GM19238 (cell line): ENCODE data around the gene C5AR2.
"Not testable (repeated sequence)": the region's sequence is repeated elsewhere in the genome, so short reads cannot be mapped to it uniquely, and the experiment has no call there.

Experiments
- DNase-seq: peaks from one replicate; pipeline ENCODE4 v3.0.0; 2011; ENCODE audit warnings: low spot score; ENCODE audit not compliant: insufficient read length

Gene C5AR2

DNA sequence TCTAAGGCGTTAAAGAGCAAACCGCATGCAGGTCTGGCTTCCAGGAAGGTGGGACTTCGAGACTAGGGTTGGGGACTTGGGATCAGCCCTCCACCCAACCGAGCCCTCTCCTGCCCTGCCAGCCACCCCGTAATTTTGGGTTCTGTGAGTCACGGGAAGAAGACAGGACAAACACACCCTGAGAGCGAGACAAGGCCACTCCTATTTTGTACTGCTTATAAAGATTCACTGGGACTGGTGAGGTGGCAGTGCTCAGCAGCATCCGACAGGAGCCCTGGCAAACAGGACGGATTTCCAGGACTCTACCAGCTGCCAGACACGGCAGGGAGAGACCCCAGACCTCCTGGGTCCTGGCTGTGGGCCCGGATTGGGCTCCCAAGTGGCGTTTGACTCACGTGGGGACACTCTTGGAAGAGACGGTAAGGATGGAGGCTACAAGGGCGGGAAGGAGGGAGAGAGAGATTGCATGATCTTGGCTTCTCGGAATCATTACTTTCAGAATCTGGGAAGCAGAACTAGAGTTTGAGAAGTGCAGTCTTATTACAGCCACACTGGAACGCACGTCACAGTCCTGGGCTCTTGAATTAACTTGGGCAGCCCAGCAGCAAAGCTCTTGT, at the start of gene C5AR2:
Gene C5AR2 (plus strand): TSS at position 245 of the 617 bp plus-strand sequence. CDS start 8,625 bp downstream, outside the sequence.
- no peak for DNase-seq

DNA sequence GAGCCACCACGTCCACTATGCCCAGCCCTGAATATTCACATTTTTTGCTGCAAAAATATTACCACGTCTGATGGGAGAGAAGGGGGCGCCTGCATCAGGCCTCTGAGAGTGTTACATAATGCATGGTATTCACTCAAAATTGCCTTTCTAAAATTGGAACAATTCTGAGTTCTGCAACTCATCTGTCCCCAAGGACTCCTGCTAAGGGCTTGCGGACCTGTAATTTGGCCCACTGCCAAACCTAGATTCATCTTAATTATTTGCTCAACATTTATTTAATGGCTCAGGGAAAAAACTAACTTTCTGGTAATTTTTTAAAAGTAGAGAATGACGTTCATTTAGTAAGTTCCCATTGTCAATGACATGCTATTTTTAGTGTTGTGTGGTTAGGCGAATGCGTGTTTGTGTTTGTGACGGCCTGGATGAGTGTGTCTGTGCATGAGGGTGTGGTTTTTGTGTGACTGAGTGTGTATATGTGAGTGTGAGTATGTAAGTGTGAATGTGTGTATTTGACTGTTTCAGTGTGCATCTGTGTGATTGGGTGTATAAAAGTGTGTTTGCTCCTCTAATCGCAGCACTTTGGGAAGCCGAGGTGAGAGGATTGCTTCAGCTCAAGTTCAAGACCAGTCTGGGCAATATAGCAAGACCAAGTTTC, 48.4 kb upstream of the C5AR2 start:
- DNase-seq, result no peak

DNA sequence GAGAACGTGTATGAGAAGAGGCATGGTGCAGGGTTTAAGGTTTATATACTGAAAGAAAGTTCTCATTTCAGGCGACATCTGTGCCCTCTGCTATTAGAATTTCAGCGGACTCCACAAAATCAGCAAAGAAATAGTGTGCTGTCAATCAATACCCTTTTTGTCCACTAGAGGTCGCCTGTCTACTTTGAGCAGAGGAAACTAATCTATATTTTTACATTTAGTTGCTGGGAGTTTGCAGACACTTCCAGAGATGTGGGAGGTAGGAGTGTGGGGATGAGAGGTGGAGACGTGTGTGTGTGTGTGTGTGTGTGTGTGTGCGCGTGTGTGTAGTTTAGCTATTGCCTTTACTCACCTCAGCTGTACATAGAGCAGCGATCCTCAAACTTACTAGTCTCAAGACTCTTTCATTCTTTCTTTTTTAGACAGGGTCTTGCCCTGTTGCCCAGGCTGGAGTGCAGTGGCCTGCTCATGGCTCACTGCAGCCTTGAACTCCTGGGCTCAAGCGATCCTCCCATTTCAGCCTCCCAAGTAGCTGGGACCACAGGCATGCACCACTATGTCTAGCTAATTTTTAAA, 47.6 kb upstream of the C5AR2 start:
- no peak for DNase-seq

DNA sequence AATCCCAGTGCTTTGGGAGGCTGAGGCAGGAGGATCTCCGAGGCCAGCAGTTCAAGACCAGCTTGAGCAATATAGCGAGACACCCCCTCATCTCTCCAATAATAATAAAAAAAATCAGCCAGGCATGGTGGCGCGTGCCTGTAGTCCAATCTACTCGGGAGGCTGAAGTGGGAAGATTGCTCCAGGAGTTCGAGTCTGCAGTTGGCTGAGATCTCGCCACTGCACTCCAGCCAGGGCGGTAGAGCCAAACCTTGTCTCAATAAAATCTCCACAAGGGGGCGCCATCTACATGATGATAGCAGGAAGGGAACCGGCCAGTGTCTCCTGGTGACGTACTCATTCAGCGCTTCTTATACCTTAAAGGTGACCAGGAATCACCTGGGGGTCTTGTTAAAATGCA, 35.9 kb upstream of the C5AR2 start:
- DNase-seq, result peak; percentile 66

DNA sequence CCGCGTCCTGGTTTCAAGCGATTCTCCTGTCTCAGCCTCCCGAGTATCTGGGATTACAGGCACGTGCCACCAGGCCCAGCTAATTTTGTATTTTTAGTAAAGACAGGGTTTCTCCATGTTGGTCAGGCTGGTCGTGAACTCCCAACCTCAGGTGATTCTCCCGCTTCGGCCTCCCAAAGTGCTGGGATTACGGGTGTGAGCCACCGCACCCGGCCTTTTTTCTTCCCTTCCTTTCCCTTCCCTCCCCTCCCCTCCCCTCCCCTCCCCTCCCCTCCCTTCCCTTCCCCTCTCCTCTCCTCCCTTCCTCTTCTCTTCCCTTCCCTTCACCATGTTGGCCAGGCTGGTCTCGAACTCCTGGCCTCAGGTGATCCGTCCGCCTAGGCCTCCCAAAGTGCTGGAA, 31.1 kb upstream of the C5AR2 start:
- DNase-seq, result not testable (repeated sequence)

DNA sequence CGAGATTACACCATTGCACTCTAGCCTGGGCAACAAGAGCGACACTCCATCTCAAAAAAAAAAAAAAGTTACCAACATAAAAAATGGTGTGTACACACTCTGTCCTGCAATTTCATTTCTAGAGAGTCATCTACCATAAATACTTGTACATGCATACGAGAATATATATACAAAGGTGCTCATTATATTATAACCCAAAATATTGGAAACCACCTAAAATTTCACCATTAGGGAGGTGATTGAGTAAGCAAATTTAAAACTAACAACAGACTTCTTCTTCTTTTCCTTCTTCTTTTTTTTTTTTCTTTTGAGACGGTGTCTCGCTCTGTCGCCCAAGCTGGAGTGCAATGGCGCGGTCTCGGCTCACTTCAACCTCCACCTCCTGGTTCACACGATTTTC, 29.7 kb upstream of the C5AR2 start:
- DNase-seq, result no peak

DNA sequence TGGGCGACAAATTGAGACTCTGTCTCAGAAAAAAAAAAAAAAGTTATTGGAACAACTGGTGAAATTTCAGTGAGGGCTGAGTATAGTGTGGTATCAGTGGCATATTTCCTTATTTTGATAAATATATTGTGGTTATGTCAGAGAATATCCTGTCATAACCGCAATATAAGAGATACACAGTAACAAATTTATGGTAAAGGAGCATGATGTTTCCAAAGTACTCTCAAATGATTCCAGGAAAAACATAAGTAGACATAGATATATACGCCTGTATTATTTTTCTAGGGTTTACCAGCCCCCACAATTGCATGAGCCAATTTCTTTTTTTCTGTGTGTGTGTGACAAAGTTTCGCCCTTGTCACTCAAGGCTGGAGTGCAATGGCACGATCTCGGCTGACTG, 28.0 kb upstream of the C5AR2 start:
- no peak for DNase-seq

DNA sequence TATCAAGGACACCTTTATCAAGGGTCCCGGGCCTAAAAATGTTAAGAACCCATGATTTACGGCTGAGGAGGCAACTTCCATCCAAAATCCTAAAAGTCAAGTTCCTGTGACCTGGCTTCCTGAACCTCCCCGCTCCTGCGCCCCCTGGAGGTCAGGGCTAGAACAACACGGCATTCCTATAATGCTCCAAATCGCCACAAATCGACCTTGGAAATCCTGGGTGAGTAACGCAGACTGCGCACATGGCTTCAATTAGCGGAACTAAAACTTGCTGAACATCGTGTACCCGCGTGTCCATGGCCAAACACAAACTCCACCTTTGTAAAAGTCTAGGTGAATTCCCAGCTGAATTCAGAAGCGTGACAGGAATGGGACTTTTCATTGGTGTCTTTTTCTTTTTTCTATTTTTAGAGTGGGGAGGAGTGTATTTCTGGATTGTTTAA, 26.6 kb upstream of the C5AR2 start:
- DNase-seq, result peak; percentile 39

DNA sequence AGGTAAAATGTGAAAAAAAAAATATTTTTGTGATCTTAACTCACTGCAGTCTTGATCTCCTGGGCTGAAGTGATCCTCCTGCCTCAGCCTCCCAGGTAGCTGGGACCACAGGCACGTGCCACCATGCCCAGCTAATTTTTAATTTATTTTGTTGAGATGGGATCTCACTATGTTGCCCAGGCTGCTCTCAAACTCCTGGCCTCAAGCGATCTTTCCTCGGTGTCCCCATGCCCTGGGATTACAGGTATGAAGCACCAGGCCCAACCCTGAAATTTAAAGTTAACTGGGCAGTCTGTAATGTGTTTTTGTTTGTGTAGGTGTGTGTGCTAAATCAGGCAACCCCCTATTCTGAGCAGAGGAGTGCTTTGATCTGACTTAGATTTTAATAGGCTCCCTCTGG, 25.7 kb upstream of the C5AR2 start:
- DNase-seq, result no peak

DNA sequence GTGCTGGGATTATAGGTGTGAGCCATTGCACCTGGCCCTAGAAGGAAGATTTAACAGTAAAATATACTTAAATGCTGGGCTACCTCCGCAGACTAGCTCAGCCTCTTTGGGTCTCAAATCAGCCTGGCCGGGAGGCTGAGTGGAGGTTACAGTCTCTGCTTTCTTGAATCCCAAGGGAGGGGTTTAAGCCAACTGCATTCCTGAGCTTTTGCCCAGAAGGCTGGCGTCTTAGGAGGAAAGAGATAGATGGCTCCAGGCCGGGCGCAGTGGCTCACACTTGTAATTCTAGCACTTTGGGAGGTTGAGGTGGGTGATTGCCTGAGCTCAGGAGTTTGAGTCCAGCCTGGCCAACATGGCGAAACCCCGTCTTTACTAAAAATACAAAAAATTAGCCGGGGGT, 22.9 kb upstream of the C5AR2 start:
- DNase-seq, result no peak

DNA sequence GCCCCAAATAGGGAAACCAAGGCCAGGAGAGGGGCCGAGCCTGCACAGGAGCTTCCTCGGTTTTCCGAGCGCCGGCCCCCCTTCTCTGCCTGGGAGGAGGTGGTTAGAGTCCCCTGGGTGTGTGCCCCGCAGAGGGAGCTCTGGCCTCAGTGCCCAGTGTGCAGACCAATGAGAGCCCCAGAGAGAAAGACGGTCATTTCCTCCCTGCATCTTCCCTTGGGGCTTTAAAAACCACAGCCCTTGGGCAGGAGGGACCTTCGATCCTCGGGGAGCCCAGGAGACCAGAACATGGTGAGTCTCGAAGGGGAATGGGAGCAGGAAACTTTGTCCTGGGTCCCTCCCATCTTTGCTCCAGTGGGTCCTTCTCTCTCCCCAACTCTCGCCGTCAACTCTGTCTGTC, 22.4 kb upstream of the C5AR2 start, which contains the start of gene C5AR1:
Gene C5AR1 (plus strand): TSS at position 254 of the 400 bp plus-strand sequence. CDS start 35 bp downstream, at position 289.
- no peak for DNase-seq

DNA sequence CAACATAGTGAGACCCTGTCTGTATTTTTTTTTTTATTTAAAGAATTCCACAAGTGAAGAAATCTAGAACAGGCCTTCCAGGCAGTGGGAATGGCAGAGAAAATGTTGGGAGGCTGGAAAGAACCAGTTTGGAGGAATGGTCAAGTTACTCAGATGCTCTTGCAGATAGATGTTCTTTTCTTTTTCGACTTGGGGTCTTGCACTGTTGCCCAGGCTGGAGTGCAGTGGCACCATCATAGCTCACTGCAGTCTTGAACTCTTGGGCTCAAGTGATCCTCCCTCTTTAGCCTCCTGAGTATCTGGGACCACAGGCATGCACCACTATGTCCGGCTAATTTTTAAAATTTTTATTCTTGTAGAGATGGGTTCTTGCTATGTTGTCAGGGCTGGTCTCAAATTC, 21.7 kb upstream of the C5AR2 start:
- DNase-seq, result no peak

DNA sequence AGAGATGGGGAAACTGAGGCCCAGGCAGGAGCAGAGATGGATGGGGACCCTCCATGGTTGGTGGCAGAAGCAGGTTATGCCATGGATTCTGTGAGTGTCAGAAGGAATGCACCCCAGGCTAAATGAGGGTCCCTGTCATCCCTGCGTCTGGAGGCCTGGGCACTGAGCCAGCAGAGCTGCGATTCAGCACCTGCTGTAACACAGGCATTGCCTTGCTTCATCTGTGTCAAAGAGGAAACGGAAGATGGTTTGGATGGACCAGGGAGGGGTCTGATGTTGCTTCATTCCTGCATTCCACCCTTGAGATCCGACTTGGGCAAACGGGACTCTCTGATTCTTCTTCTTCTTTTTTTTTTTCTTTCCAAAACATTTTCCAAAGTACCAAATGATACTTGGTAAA, 21.2 kb upstream of the C5AR2 start:
- no peak for DNase-seq

DNA sequence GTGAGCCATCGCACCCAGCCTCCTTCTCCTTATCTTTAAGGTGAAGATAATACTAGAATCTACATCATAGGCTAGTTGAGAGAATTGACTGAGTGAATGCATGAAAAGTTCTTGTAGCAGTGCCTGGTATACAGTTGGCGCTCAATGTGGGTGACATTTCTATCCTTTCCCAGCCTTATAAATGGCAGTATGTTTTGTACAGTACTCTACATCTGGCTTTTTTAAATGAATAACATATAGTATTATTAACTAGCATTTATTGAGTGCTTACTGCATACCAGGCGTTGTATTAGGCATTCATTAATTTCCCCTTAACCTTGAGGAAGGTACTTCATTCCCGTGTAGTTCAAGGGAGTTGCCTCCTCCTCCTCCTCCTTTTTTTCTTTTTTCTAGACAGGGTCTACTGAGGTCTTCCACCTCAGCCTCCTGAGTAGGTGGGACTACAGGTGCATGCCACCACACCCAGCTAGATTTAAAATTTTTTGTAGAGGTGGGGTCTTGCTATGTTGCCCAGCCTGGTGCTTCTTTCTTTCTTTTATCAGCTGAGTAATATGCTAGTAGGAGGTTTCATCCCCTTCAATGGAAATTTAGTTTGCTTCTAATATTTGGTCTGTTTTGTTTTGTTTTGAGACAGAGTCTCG, 19.5 kb upstream of the C5AR2 start:
- no peak for DNase-seq

DNA sequence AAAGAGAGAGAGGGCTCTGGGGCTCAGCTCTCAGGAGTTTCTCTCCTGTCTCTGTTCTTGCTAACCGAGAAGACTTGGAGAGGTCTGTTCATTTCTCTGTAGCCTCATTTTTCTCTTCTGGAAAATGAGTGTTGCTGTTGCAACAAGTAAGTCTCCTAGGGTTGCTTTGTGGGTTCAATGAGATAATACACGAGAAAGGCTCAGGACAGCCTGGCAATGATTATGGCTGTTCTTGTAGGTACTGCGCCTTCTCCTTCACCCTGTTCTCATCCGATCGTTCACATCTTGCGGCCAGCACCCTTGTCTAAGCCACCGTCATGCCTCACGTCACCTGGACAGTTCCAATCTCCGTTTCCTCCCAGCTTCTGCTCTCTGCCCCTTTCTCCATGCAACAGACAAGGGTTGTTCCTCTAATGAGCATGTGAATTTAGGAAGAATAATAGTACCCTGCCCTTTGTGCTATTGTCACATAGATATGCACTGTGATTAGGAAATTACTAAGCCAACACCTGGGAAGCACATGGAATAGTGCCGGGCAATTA, 18.1 kb upstream of the C5AR2 start:
- DNase-seq, result no peak

DNA sequence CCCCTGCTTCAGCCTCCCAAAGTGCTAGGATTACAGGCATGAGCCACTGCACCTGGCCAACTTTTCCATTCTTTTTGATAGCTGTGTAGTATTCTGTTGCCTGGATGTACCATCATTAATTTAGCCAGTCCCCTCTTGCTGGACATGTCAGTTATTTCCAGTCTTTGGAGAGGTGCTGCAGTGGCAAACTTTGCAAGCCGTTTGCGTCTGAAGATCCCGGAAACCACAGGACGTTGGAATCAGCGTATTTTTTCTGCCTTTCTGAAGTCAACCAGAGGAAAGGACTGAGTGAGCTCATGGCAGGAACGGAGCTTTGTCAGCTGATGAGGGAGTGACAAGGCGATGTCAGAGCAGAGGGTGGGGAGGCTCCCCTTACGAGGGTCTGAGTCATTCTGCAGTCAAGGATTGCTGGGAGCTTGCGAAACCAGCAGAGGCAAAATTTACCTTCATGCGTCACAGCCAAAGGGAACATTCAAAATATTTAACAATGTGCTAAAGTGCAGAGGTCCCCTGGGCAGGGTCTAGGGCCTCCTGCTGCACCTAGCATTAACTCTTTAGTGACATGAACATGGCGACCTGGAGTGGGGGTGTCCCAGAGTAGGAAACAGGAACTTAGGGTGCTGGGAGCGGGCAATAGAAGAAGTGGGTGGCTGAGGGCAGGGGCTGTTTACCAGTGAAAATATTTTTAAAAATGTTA, 16.7 kb upstream of the C5AR2 start:
- no peak for DNase-seq

DNA sequence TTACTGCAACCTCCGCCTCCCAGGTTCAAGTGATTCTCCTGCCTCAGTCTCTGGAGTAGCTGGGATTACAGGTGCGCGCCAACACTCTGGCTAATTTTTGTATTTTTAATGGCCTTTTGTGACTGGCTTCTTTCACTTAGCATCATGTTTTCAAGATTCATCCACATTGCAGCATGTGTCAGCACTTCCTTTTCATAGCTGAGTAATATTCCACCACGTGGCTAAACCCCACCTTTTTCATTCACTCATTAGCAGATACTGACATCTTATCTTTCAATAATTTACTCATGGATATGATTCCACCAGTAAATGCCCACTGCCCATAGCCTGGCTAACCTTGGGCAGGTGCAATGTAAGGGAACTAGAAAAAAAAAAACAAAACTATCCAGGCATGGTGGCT, 15.5 kb upstream of the C5AR2 start:
- no peak for DNase-seq

DNA sequence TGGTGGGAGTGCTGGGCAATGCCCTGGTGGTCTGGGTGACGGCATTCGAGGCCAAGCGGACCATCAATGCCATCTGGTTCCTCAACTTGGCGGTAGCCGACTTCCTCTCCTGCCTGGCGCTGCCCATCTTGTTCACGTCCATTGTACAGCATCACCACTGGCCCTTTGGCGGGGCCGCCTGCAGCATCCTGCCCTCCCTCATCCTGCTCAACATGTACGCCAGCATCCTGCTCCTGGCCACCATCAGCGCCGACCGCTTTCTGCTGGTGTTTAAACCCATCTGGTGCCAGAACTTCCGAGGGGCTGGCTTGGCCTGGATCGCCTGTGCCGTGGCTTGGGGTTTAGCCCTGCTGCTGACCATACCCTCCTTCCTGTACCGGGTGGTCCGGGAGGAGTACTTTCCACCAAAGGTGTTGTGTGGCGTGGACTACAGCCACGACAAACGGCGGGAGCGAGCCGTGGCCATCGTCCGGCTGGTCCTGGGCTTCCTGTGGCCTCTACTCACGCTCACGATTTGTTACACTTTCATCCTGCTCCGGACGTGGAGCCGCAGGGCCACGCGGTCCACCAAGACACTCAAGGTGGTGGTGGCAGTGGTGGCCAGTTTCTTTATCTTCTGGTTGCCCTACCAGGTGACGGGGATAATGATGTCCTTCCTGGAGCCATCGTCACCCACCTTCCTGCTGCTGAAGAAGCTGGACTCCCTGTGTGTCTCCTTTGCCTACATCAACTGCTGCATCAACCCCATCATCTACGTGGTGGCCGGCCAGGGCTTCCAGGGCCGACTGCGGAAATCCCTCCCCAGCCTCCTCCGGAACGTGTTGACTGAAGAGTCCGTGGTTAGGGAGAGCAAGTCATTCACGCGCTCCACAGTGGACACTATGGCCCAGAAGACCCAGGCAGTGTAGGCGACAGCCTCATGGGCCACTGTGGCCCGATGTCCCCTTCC, 11.8 kb upstream of the C5AR2 start:
- no peak for DNase-seq

DNA sequence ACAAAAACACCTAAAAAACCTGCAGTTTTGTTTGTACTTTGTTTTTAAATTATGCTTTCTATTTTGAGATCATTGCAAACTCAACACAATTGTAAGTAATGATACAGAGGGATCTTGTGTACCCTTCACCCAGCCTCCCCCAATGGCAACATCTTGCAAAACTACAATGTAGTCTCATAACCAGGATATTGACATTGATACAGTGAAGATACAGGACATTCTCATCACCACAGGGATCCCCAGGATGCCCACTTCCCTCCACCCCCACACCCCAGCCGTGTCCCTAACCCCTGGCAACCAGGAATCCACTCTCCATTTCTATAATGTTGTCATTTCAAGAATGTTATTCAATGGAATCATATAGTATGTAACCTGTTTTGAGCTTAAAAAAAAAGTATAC, 10.3 kb upstream of the C5AR2 start:
- DNase-seq, result no peak

DNA sequence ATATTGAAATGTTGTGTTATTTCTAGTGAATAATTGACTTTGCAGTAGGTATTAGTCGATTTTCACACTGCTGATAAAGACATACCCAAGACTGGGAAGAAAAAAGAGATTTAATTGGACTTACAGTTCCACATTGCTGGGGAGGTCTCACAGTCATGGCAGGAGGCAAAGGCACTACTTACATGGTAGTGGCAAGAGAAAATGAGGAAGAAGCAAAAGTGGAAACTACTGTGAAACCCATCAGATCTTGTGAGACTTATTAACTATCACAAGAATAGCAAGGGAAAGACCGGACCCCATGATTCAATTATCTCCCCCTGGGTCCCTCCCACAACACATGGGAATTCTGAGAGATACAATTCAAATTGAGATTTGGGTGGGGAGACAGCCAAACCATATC, 9.9 kb upstream of the C5AR2 start:
- no peak for DNase-seq
